Anterior cingulate cortex (tissue), 58 donors: Measurements from ENCODE around the gene DPP6.

Source experiments
- DNase-seq, 58 donors: peaks; one replicate each; lab custom pipeline; 2025; lab: John Stamatoyannopoulos, UW

The DPP6 gene

GRCh38 chr7:154860621-154861375 is 808.6 kb downstream of the DPP6 start:
- DNase-seq: no peak

GRCh38 chr7:154861589-154861988 is 809.4 kb downstream of the DPP6 start:
- DNase-seq: no peak

GRCh38 chr7:154862153-154862791 is 810.1 kb downstream of the DPP6 start:
- peak in 9 of 58 donors; percentile 14 to 68 (median 28) for DNase-seq

GRCh38 chr7:154863766-154864522 is 811.7 kb downstream of the DPP6 start:
- no peak for DNase-seq

GRCh38 chr7:154864523-154864891 is 812.3 kb downstream of the DPP6 start:
- DNase-seq: no peak

GRCh38 chr7:154865984-154866685 is 813.9 kb downstream of the DPP6 start:
- DNase-seq: no peak

- DNase-seq: no peak
Observed at GRCh38 chr7:154867068-154867467, 814.9 kb downstream of the DPP6 start.

GRCh38 chr7:154868921-154869320 is 816.7 kb downstream of the DPP6 start:
- DNase-seq: no peak

GRCh38 chr7:154869436-154869835 is 817.2 kb downstream of the DPP6 start:
- no peak for DNase-seq

GRCh38 chr7:154871507-154871906 is 819.3 kb downstream of the DPP6 start:
- DNase-seq: peak in 21 of 58 donors; percentile 7 to 63 (median 29)

- DNase-seq: peak in 3 of 58 donors; percentile 24 to 49 (median 40)
Observed at GRCh38 chr7:154871928-154872750, 819.9 kb downstream of the DPP6 start.

- no peak for DNase-seq
Observed at GRCh38 chr7:154872811-154873499, 820.8 kb downstream of the DPP6 start.

GRCh38 chr7:154873500-154874121 is 821.4 kb downstream of the DPP6 start:
- DNase-seq: no peak

- DNase-seq: peak in 4 of 58 donors; percentile 10 to 41 (median 23)
Observed at GRCh38 chr7:154874409-154875113, 822.4 kb downstream of the DPP6 start.

GRCh38 chr7:154875297-154875696 is 823.1 kb downstream of the DPP6 start:
- no peak for DNase-seq

- DNase-seq: no peak
Observed at GRCh38 chr7:154876516-154876915, 824.3 kb downstream of the DPP6 start.

GRCh38 chr7:154877031-154877430 is 824.8 kb downstream of the DPP6 start:
- DNase-seq: no peak

- no peak for DNase-seq
Observed at GRCh38 chr7:154879629-154880028, 827.4 kb downstream of the DPP6 start.
